ENCODE data around the gene SEC14L2. TPM values are rescaled to one million over a fixed set of nuclear protein-coding genes. Genes with fewer than 3 reads are reported as not detected.
A peak's percentile ranks its signal among the peaks of the same experiment; 100 is the strongest.

SEC14L2 gene
- total RNA-seq, 4 donors from 2014 or later, result 3.0 to 5.1 (median 4.2) TPM

- Histone ChIP-seq H3K36me3 (peaks cover 0 to 7% of the 10 kb centered on the region in 2 donors), H3K4me1 (peaks cover 31 to 32% of the 10 kb centered on the region in 2 donors), H3K27me3 (no peaks in the 10 kb centered on the region), H3K9me3 (no peaks in the 10 kb centered on the region), H3K27ac (peak overlapping the region; percentile 92 to 100 (median 99)), H3K4me3 (peak overlapping the region; percentile 60 to 96 (median 78))
- TF ChIP-seq, protein P1, sequence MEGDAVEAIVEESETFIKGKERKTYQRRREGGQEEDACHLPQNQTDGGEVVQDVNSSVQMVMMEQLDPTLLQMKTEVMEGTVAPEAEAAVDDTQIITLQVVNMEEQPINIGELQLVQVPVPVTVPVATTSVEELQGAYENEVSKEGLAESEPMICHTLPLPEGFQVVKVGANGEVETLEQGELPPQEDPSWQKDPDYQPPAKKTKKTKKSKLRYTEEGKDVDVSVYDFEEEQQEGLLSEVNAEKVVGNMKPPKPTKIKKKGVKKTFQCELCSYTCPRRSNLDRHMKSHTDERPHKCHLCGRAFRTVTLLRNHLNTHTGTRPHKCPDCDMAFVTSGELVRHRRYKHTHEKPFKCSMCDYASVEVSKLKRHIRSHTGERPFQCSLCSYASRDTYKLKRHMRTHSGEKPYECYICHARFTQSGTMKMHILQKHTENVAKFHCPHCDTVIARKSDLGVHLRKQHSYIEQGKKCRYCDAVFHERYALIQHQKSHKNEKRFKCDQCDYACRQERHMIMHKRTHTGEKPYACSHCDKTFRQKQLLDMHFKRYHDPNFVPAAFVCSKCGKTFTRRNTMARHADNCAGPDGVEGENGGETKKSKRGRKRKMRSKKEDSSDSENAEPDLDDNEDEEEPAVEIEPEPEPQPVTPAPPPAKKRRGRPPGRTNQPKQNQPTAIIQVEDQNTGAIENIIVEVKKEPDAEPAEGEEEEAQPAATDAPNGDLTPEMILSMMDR (IDR thresholded peaks at IDR 0.05 in 4 of 5, conservative IDR thresholded peaks at IDR 0.05 in 1 of 5), result no peak
- TF ChIP-seq POLR2A (IDR thresholded peaks at IDR 0.05), result peak in 1 of 2 donors; percentile 73
- in situ Hi-C loops (cut with MboI; ENCODE audit: low sequenced_read_pairs in 4 of 4) (no loop called here), intact Hi-C loops (cut with DNase I; ENCODE audit: low total_unique reads) (loop anchor here (1.0 to 10.0 kb wide), 5 partner anchors 68 to 1518 kb away; partner anchors contain the start of genes CASTOR1, EWSR1, OSBP2 and RHBDD3)
- ATAC-seq (peak; percentile 80 to 89), DNase-seq (peak; percentile 99)
These were observed 27.2 kb downstream of the SEC14L2 start for GRCh38 chr22:30423959-30424533.

GRCh38 chr22:30424534-30425326 lies 27.9 kb downstream of the SEC14L2 start:
- in situ Hi-C loops (cut with MboI; ENCODE audit: low sequenced_read_pairs in 4 of 4) (no loop called here), intact Hi-C loops (cut with DNase I; ENCODE audit: low total_unique reads) (loop anchor here (1.0 to 10.0 kb wide), 5 partner anchors 68 to 1518 kb away; partner anchors contain the start of genes CASTOR1, EWSR1, OSBP2 and RHBDD3)
- Histone ChIP-seq H3K27me3 (no peaks in the 10 kb centered on the region), H3K27ac (peak overlapping the region; percentile 92 to 100 (median 99)), H3K4me1 (peaks cover 31 to 32% of the 10 kb centered on the region in 2 donors), H3K9me3 (no peaks in the 10 kb centered on the region), H3K36me3 (peaks cover 0 to under 1% of the 10 kb centered on the region in 2 donors), H3K4me3 (peak overlapping the region; percentile 60 to 96 (median 78))
- ATAC-seq (no peak), DNase-seq (no peak)
- no peak for TF ChIP-seq POLR2A (IDR thresholded peaks at IDR 0.05)
- TF ChIP-seq, protein P1 (IDR thresholded peaks at IDR 0.05 in 4 of 5, conservative IDR thresholded peaks at IDR 0.05 in 1 of 5), result no peak

- Histone ChIP-seq H3K27ac (peak overlapping the region; percentile 43 to 99 (median 90)), H3K27me3 (no peaks in the 10 kb centered on the region), H3K4me3 (peak overlapping the region; percentile 56 to 96 (median 68)), H3K9me3 (no peaks in the 10 kb centered on the region), H3K36me3 (no peaks in the 10 kb centered on the region), H3K4me1 (peaks cover 31 to 32% of the 10 kb centered on the region in 2 donors)
- TF ChIP-seq POLR2A (IDR thresholded peaks at IDR 0.05), result no peak
- TF ChIP-seq, protein P1 (IDR thresholded peaks at IDR 0.05 in 4 of 5, conservative IDR thresholded peaks at IDR 0.05 in 1 of 5), result no peak
- ATAC-seq (no peak), DNase-seq (no peak)
- in situ Hi-C loops (cut with MboI; ENCODE audit: low sequenced_read_pairs in 4 of 4), result no loop called here
- intact Hi-C loops (cut with DNase I; ENCODE audit: low total_unique reads), result loop anchor here (10.0 kb wide), 1 partner anchor 270 kb away; the partner anchor contains the start of gene OSBP2
These were observed 28.5 kb downstream of the SEC14L2 start for GRCh38 chr22:30425327-30425615.

GRCh38 chr22:30425616-30426387 lies 29.0 kb downstream of the SEC14L2 start, which contains the start of gene MTFP1:
Gene MTFP1 (plus strand): TSS chr22:30425768. CDS start chr22:30425880, 112 bp downstream.
- Histone ChIP-seq H3K36me3 (no peaks in the 10 kb centered on the region), H3K4me1 (peaks cover 31 to 32% of the 10 kb centered on the region in 2 donors), H3K27ac (peak within 1 kb of the TSS; percentile 92 to 100 (median 99)), H3K9me3 (no peaks in the 10 kb centered on the region), H3K4me3 (peak within 1 kb of the TSS; percentile 60 to 96 (median 78)), H3K27me3 (no peaks in the 10 kb centered on the region)
- in situ Hi-C loops (cut with MboI; ENCODE audit: low sequenced_read_pairs in 4 of 4) (no loop called here), intact Hi-C loops (cut with DNase I; ENCODE audit: low total_unique reads) (loop anchor here (1.0 to 10.0 kb wide), 2 partner anchors 35 to 269 kb away; partner anchors contain the start of gene OSBP2)
- ATAC-seq (no peak), DNase-seq (peak; percentile 8 to 43)
- peak in 1 of 2 donors; percentile 28 for TF ChIP-seq POLR2A (IDR thresholded peaks at IDR 0.05)
- TF ChIP-seq, protein P1 (IDR thresholded peaks at IDR 0.05 in 4 of 5, conservative IDR thresholded peaks at IDR 0.05 in 1 of 5), result peak in 2 of 5 experiments; percentile 20 to 22
